ENCODE data around the gene ALDH3A1. TPM values are rescaled to one million over a fixed set of nuclear protein-coding genes. Genes with fewer than 3 reads are reported as not detected.
A peak's percentile ranks its signal among the peaks of the same experiment; 100 is the strongest.

The ALDH3A1 gene
- total and polyA plus RNA-seq, 10 of the 15 experiments (the other 5 are each of a cell fraction or from before 2014, with no cell fraction given): 0.20 TPM; not detected in 9

DNA sequence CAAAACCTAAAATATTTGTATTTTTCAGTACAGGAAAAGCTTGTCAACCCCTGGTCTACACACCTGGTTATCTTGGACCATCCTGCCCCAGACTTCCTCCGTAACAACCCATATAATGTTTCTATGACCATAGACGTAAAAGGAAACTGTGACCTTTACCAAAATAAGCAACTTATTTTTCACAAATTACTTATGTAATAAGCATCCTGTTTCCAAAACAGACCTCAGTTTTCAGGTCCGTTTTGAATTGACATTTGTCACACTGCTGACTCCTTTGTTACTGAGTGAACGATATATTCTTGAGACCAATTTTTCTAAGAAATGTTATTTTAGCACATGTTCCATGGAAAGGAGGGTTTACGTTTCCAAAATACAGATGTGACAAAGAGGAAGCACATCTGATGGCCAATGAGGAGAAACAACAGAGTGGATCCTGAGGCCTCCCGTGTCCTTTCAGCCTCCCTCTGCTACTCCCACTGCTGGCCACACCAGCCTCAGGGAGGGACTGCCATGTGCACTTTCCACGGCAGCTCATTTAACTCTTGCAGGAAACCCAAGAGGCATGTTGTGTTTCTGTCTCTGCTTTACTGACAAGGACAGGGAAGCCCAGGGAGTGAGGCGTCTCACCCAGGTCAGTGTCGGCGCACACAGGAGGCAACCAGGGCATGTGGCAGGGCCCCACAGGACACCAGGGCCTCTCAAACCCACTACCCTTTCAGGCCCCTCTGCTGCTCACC lies 20.1 kb upstream of the ALDH3A1 start:
- H3K27me3 ChIP-seq (replicated peaks in 1 of 2; ENCODE audit: control insufficient read depth in 2 of 2, insufficient read depth in 2 of 2, low read length in 1 of 2): no peaks in the 10 kb centered on the region
- H3K9ac ChIP-seq (ENCODE audit: control insufficient read depth, insufficient read depth, low read length): no peak overlapping the region
- DNase-seq (ENCODE audit: low read depth, low spot score) (no peak), ATAC-seq (peak; percentile 43), FAIRE-seq (no peak)
- no peaks in the 10 kb centered on the region for H3K9me3 ChIP-seq (replicated peaks; ENCODE audit: control insufficient read depth, insufficient read depth, low read length)
- ChIA-PET CTCF (interaction anchor here (1.0 to 6.0 kb wide), 4 partner anchors 10 to 405 kb away, joined by 3 to 52 read pairs (median 4); no protein-coding TSS in a partner anchor), POLR2A (no interaction called here), RAD21 (ENCODE audit: unreplicated experiment) (interaction anchor here (1.1 kb wide), 1 partner anchor 406 kb away, joined by 3 read pairs; the partner anchor contains the start of gene B9D1), SMC1A (ENCODE audit: uncharacterized antibody, unreplicated experiment) (interaction anchor here (4.5 kb wide), 1 partner anchor 256 kb away, joined by 22 read pairs; no protein-coding TSS in a partner anchor)
- H3K36me3 ChIP-seq (ENCODE audit: control insufficient read depth in 2 of 2, insufficient read depth in 2 of 2, low read length in 1 of 2): no peaks in the 10 kb centered on the region
- TF ChIP-seq TARDBP (IDR thresholded peaks at IDR 0.05; ENCODE audit: borderline replicate concordance) (no peak), POLR2AphosphoS2 (IDR thresholded peaks at IDR 0.05; ENCODE audit: low read depth, low read length) (no peak), PML (IDR thresholded peaks at IDR 0.05; ENCODE audit: low read length) (no peak), ZZZ3 (IDR thresholded peaks at IDR 0.05; ENCODE audit: control insufficient read depth, insufficient read length, low read depth) (no peak), MTA3 (IDR thresholded peaks at IDR 0.05; ENCODE audit: borderline replicate concordance, low read length) (no peak), NBN (IDR thresholded peaks at IDR 0.05) (no peak), IKZF2 (IDR thresholded peaks at IDR 0.05) (no peak), HDGF (IDR thresholded peaks at IDR 0.05) (no peak), PBX3 (IDR thresholded peaks at IDR 0.05; ENCODE audit: insufficient replicate concordance, low read depth, low read length) (no peak), E2F4 (IDR thresholded peaks at IDR 0.05; ENCODE audit: low read depth, low read length) (no peak), KAT2A (conservative IDR thresholded peaks at IDR 0.05; ENCODE audit: control insufficient read depth, low read depth, low read length) (no peak), HDAC6 (IDR thresholded peaks at IDR 0.05; ENCODE audit: unreplicated experiment) (no peak), EP300 (IDR thresholded peaks at IDR 0.05; ENCODE audit: borderline replicate concordance in 1 of 2, control insufficient read depth in 1 of 2, low read depth in 2 of 2, low read length in 2 of 2) (no peak), KDM1A (IDR thresholded peaks at IDR 0.05; ENCODE audit: borderline replicate concordance) (no peak), EED (IDR thresholded peaks at IDR 0.05; ENCODE audit: low read depth) (no peak), YBX1 (IDR thresholded peaks at IDR 0.05) (no peak), GATAD2B (conservative IDR thresholded peaks at IDR 0.05; ENCODE audit: low read depth) (no peak)
- TF ChIP-seq, protein P1, sequence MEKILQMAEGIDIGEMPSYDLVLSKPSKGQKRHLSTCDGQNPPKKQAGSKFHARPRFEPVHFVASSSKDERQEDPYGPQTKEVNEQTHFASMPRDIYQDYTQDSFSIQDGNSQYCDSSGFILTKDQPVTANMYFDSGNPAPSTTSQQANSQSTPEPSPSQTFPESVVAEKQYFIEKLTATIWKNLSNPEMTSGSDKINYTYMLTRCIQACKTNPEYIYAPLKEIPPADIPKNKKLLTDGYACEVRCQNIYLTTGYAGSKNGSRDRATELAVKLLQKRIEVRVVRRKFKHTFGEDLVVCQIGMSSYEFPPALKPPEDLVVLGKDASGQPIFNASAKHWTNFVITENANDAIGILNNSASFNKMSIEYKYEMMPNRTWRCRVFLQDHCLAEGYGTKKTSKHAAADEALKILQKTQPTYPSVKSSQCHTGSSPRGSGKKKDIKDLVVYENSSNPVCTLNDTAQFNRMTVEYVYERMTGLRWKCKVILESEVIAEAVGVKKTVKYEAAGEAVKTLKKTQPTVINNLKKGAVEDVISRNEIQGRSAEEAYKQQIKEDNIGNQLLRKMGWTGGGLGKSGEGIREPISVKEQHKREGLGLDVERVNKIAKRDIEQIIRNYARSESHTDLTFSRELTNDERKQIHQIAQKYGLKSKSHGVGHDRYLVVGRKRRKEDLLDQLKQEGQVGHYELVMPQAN (conservative IDR thresholded peaks at IDR 0.05): no peak
- in situ Hi-C loops (cut with MboI): loop anchor here (5.0 kb wide), 1 partner anchor 256 kb away; no protein-coding TSS in a partner anchor
- no peak overlapping the region for H3K4me3 ChIP-seq
- H4K20me1 ChIP-seq (ENCODE audit: control insufficient read depth, insufficient read depth): no peaks in the 10 kb centered on the region
- no TSS peak for BruUV-seq (replicated peaks)
- H3K4me1 ChIP-seq (ENCODE audit: control insufficient read depth, insufficient read depth, low read length): peaks cover 18% of the 10 kb centered on the region
- peak overlapping the region; percentile 1; the same call in 1 of the 2 replicates for H3K27ac ChIP-seq (ENCODE audit: control insufficient read depth, insufficient read depth)
- H3K79me2 ChIP-seq (ENCODE audit: control insufficient read depth, insufficient read depth, low read length): no peaks in the 10 kb centered on the region
- H2AFZ ChIP-seq (ENCODE audit: control insufficient read depth, low read depth, low read length): peak overlapping the region; percentile 9; the same call in 1 of the 2 replicates
- 28% methylated on average over 10 of the region's 10 CpGs for WGBS (ENCODE audit: insufficient coverage, insufficient replicate concordance, low lambda C conversion rate, missing lambda C conversion rate)
- intact Hi-C loops (cut with micrococcal nuclease; ENCODE audit: unreplicated experiment): loop anchor here (5.0 kb wide), 1 partner anchor 121 kb away; the partner anchor contains the start of gene ALDH3A2
- peak overlapping the region; percentile 47 for H3K4me2 ChIP-seq (ENCODE audit: control insufficient read depth, insufficient read depth)

Measured in GM12878 (cell line).